Tongue (tissue), 2 donors: ENCODE data around the gene INCENP. TPM values are rescaled to one million over a fixed set of nuclear protein-coding genes. Genes with fewer than 3 reads are reported as not detected.
"Not testable (repeated sequence)": the region's sequence is repeated elsewhere in the genome, so short reads cannot be mapped to it uniquely, and the experiment has no call there.

Source experiments
- DNase-seq: peaks from one replicate; pipeline ENCODE4 v3.0.0-alpha.2; 2015
- total RNA-seq: library from RNA; depleted of rRNA; stranded (reverse); fragments of >200 nt; gene quantifications from one replicate; pipeline ENCODE4 v1.2.3, GENCODE V29; 2014

The INCENP gene
- total RNA-seq, 1 donor from 2014 or later, result 16.8 TPM

DNA sequence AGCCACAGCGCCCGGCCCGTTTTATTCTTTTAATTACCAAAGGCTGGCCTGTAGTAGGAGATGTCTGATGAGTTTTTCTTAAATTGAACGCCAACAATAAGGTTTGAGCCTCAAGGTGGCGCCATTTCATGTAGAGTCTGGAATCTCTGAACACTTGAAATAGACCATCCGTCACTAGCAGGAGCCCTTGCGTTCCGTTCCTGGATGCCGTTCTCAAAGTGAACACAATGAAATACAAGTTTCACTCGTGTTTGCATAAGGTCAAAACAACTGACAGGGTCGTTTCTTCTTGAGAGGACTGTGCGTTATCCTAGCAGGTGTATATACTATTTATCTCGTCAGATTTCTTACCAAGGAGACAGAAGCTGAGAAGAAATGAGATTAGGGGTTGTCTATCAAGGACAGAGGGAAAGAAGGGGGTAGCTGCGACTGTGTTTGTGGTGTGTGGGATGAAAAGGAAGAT lies 47.5 kb downstream of the INCENP start:
- peak; percentile 88 for DNase-seq

DNA sequence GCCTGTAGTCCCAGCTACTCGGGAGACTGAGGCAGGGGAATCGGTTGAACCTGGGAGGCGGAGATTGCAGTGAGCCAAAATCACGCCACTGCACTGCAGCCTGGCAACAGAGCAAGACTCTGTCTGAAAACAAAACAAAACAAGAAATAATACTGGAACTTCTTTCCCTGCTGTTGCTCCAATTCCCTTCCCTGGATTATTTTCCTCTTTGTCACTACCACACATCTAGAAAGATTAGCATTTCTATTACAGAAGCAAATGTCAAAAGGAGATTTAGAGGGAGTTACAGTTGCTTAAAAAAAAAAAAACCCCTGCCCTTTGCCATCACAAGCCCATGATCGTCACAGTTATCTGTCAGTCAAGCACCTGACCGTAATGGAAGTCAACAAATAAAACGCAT lies 48.5 kb downstream of the INCENP start:
- no peak for DNase-seq

DNA sequence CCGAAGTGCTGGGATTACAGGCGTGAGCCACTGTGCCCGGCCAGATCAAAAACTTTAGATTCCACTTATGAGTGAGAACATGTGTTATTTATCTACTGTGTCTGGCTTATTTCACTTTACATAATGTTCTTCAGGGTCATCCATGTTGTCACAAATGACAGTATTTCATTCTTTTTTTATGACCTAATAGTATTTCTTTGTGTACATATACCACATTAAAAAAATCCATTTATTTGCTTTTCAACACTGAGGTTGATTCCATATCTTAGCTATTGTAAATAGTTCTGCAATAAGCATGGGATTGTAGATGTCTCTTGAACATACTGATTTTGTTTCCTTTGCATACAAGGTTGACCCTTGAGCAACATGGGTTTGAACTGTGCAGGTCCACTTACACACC lies 53.0 kb downstream of the INCENP start:
- DNase-seq, result no peak

DNA sequence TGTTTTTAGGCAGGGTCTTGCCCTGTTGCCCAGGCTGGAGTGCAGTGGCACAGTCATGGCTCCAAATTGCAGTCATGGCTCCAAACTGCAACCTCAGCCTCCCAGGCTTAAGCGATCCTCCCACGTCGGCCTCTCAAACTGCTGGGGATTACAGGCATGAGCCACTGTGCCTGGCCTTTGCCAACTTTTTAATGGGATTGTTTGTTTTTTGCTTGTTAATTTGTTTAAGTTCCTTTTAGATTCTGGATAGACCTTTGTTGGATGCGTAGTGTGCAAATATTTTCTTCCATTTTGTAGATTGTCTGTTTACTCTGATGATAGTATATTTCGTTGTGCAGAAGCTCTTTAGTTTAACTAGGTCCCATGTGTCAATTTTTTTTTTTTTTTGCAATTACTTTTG lies 56.2 kb downstream of the INCENP start:
- DNase-seq, result no peak

DNA sequence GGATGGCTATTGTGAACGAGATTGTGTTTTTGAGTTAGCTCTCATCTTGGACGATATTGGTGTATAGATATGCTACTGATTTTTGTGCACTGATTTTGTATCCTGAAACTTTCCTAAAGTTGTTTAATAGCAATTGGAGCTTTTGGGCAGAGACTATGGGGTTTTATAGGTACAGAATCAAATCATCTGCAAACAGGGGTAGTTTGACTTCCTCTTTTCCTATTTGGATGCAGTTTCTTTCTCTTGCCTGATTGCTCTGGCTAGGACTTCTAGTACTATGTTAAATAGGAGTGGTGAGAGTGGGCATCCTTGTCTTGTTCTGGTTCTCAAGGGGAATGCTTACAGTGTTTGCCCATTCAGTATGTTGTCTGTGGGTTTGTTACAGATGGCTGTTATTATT lies 57.3 kb downstream of the INCENP start:
- no peak for DNase-seq

DNA sequence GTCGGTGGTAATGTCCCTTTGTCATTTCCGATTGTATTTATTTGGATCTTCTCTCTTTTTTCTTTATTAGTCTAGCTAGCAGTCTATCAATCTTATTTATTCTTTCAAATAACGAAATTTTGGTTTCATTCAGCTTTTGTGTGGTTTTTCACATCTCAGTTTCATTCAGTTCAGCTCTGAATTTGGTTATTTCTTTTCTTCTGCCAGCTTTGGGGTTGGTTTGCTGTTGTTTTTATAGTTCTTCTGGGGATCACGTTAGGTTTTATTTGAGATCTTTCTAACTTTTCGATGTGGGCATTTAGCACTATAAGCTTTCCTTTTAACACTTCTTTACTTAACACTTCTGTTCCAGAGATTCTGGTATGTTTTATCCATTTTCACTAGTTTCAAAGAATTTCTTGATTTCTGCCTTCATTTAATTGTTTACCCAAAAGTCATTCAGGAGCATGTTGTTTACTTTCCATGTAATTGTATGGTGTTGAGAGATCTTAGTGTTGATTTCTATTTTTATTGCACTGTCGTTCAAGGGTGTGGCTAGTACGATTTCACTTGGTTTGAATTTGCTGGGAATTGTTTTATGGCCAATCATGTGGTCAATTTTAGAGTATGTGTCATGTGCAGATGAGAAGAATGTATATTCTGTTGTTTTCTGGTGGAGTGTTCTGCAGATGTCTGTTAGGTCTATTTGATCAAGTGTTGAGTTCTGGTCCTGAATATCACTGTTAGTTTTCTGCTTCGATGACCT lies 58.5 kb downstream of the INCENP start:
- DNase-seq, result no peak

DNA sequence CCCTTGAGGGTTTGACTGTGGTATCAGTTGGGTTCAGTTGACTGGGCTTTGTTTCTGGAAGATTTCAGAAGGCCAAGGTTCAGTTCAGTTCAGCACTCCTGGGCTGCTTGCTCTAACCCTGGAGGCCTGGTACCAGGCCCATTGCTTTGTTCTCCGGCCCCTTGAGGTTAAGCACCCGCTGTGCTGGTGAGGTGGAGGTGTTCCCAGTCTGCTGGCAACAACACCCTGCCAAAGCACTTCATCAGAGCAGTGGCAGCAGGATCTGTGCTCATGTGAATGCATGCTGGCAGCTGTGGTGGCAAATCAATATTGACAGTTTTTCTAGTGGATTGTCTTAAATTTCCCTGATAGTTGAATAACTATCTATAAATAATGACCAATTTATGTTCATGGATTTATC lies 62.4 kb downstream of the INCENP start:
- no peak for DNase-seq

DNA sequence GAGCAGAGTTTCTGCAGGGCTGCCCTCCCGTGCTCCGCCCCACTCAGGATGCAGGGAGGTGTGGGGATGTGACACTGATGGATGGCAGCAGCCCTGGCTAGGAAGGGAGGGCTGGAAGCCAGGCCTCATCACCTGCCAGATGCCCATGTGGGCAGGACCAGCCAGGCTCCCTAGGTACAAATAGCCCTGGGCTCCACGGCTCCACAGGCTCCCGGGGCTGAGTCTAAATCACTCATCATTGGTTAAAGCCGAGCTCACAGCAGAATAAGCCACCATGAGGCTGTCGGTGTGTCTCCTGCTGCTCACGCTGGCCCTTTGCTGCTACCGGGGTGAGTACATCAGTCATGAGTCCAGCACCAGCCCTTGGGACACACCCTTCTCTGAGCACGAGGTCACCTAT lies 66.2 kb downstream of the INCENP start, which contains the start of gene SCGB1D1:
Gene SCGB1D1, plus strand, starts transcription at position 206 of the 400 bp plus-strand sequence. Its CDS starts 69 bp downstream, at position 275.
- no peak for DNase-seq

DNA sequence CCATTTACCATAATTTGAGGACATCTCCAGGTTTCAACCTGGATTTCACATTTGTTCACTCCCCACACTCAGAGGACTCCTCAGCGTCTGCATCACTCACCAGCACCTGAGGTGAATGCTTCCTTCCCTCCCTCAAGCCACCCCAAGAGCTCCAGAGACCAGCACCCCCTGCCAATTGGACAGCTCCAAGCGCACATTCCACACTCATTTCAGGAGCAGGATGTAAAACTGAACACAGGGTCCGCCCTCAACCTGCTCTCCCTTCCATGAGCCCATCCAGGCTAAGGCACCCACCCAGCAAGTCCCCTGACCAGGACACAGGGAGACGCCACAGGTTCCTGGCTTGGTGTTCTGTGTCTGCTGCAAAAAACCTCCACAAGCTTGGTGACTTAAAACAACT lies 70.1 kb downstream of the INCENP start:
- peak; percentile 24 for DNase-seq

DNA sequence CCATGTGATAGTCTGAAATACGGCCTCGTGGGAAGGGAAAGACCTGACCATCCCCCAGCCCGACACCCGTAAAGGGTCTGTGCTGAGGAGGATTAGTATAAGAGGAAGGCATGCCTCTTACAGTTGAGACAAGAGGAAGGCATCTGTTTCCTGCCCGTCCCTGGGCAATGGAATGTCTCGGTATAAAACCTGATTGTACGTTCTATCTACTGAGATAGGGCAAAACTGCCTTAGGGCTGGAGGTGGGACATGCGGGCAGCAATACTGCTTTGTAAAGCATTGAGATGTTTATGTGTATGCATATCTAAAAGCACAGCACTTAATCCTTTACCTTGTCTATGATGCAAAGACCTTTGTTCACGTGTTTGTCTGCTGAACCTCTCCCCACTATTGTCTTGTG lies 71.2 kb downstream of the INCENP start:
- not testable (repeated sequence) for DNase-seq

DNA sequence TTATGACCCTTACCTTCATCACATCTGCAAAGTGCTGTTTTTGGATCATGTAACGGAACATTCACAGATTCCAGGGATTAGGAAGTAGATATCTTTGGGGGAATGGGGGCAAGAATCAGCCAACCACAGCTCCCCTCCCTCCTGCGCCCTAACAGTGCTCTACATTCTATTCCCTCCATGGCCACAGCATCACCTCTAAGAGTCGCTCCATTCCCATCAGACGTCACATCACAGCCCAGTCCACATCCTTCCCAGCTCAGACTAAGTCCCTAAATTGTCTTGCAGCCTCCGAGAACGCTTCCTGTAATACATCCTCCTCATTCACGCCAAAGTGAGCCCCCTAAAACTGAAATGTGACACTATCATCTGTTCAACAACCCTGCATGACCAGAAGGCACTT lies 72.1 kb downstream of the INCENP start:
- no peak for DNase-seq

DNA sequence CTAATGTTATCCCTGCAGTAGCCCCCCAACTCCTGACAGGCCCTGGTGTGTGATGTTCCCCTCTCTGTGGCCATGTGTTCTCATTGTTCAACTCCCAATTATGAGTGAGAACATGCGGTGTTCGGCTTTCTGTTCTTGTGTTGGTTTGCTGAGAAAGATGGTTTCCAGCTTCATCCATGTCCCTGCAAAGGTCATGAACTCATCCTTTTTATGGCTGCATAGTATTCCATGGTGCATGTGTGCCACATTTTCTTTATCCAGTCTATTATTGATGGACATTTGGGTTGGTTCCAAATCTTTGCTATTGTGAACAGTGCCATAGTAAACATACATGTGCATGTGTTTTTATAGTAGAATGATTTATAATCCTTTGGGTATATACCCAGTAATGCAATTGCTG lies 73.6 kb downstream of the INCENP start:
- DNase-seq, result not testable (repeated sequence)

DNA sequence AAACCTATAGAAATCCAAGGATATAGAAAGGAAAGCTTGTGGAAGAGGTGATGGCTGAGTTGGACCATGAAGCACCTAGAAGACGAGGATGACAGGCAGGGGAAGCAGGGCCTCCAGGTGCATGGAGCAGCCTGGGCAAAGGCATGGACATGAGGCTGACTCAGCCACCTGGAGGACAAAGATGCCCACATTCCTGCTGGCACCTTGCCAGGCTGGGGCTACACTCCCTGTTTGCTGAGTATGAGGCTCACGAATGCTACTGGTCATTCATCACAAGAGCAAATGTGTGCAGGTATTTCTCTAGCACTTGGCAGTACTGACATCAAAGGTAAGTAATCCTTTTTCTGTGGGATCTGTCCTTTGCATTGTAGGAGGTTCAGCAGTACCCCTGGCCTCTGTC lies 77.6 kb downstream of the INCENP start:
- no peak for DNase-seq

Other genes starting within 250 kb of the INCENP start
- 27.2 TPM for gene FADS3, start 232.5 kb upstream of the INCENP start, total RNA-seq
- 19.6 TPM for gene RAB3IL1, start 206.4 kb upstream of the INCENP start, total RNA-seq
- gene BEST1, start 173.7 kb upstream of the INCENP start, total RNA-seq, result 3.3 TPM
- gene FTH1, start 156.4 kb upstream of the INCENP start, total RNA-seq, result 714 TPM
- not detected for gene SCGB1D1, start 66.2 kb downstream of the INCENP start, total RNA-seq
- gene SCGB2A1, start 84.7 kb downstream of the INCENP start, total RNA-seq, result not detected
- gene SCGB1D2, start 118.2 kb downstream of the INCENP start, total RNA-seq, result not detected
- gene SCGB2A2, start 146.1 kb downstream of the INCENP start, total RNA-seq, result not detected
- not detected for gene SCGB1D4, start 175.1 kb downstream of the INCENP start, total RNA-seq
- gene ASRGL1, start 213.4 kb downstream of the INCENP start, total RNA-seq, result 9.0 TPM